Dendritic cell treated with granulocyte-macrophage colony-stimulating factor and Interleukin-4, amounts not matched to agents 40 ng/mL and 50 ng/mL, for 4 days (primary cell): ENCODE results near the gene TMEM205.
"Not testable (repeated sequence)": the region's sequence is repeated elsewhere in the genome, so short reads cannot be mapped to it uniquely, and the experiment has no call there.

Source experiments
- H3K27ac Mint-ChIP-seq: one replicate; pipeline ENCODE4 v1.8.0; 2022; ENCODE audit warnings: mild to moderate bottlenecking, mixed read lengths
- H3K27me3 Mint-ChIP-seq: one replicate; pipeline ENCODE4 v1.8.0; 2022; ENCODE audit warnings: mild to moderate bottlenecking, mixed read lengths
- H3K36me3 Mint-ChIP-seq: one replicate; pipeline ENCODE4 v1.8.0; 2022; ENCODE audit warnings: low read depth, mixed read lengths
- H3K4me1 Mint-ChIP-seq: one replicate; pipeline ENCODE4 v1.8.0; 2022; ENCODE audit warnings: low read depth, mixed read lengths
- H3K4me3 Mint-ChIP-seq: one replicate; pipeline ENCODE4 v1.8.0; 2022; ENCODE audit warnings: mild to moderate bottlenecking, moderate library complexity, mixed read lengths
- H3K9me3 Mint-ChIP-seq: one replicate; pipeline ENCODE4 v1.8.0; 2022; ENCODE audit warnings: mixed read lengths
- intact Hi-C: fragments of 100-400 bp; cut with micrococcal nuclease; formaldehyde crosslinking; loops from one replicate; pipeline ENCODE4 v1.15.0; 2022

TMEM205 gene

DNA sequence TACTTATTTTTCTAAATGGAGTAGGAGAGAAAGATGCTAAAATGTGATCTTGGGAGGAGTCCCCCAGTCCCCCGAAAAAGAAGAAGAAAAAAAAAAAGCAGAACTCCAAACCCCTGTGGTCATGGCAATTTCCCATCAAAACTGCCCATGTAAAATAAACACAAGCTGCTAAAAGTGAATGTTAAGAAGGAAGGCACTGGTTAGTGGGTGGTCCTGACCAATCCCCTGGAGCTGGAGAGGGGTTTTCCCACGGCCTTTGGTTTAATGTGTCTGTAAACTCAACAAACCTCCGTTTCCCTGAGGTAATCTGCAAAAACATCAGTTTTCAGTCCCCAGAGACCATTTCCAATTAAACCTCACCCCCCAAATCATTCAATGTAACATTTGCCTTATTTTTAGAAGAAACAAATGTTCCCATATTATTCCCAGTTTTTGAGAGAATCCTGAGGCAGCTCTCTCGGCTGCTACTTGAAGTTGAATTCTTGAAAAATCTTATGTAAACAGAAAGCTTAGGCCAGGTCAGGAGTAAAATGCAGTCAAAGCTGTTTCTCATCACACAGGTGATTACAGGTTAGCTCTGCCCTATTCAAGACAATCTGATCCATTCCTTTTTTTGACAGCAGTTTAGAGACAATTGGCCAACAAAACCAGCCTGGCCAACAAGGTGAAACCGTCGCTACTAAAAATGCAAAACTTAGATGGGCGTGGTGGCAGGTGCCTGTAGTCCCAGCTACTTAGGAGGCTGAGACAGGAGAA lies 23.6 kb downstream of the TMEM205 start:
- Mint-ChIP-seq H3K27me3 (no peaks in the 10 kb centered on the region), H3K9me3 (no peaks in the 10 kb centered on the region), H3K27ac (peak overlapping the region; percentile 80), H3K4me3 (peak overlapping the region; percentile 13), H3K36me3 (peaks cover 18% of the 10 kb centered on the region), H3K4me1 (peaks cover 81% of the 10 kb centered on the region)
- intact Hi-C loops = no loop called here

- peaks cover 89% of the 10 kb centered on the region for H3K4me1 Mint-ChIP-seq
- H3K27ac Mint-ChIP-seq = peak overlapping the region; percentile 80
- no peaks in the 10 kb centered on the region for H3K9me3 Mint-ChIP-seq
- peak overlapping the region; percentile 64 for H3K4me3 Mint-ChIP-seq
- H3K27me3 Mint-ChIP-seq = no peaks in the 10 kb centered on the region
- intact Hi-C loops = no loop called here
- H3K36me3 Mint-ChIP-seq = peaks cover 9% of the 10 kb centered on the region
Observed at GRCh38 chr19:11321191-11322126, 24.6 kb downstream of the TMEM205 start.

DNA sequence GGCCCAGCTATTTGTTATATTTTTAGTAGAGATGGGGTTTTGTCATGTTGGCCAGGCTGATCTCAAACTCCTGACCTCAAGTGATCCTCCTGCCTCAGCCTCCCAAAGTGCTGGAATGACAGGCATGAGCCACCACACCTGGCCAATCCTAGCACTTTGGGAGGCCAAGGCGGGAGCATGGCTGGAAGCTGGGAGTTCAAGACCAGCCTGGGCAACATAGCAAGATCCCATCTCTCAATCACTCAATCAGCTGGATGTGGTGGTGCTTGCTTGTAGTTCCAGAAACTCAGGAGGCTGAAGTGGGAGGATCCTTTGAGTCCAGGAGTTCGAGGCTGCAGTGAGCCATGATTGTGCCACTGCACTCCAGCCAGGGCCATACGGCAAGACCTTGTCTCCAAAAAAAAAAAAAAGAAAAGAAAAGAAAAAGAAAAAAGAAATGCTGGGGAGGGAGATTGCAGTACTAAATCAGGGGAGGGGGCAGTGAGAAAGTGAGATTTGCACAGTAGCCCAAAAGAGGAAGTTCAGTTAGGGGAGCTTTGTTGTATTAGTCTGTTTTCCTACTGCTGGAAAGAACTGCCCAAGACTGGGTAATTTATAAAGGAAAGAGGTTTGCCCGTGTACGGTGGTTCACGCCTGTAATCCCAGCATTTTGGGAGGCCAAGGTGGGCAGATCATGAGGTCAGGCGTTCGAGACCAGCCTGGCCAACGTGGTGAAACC lies 25.6 kb downstream of the TMEM205 start:
- Mint-ChIP-seq H3K4me1 (peaks cover 94% of the 10 kb centered on the region), H3K27ac (peak overlapping the region; percentile 80), H3K4me3 (peak overlapping the region; percentile 64)
- intact Hi-C loops, H3K36me3 Mint-ChIP-seq, H3K27me3 Mint-ChIP-seq, H3K9me3 Mint-ChIP-seq: not testable (repeated sequence)

- Mint-ChIP-seq H3K27ac (no peak overlapping the region), H3K36me3 (peaks cover 6% of the 10 kb centered on the region), H3K27me3 (no peaks in the 10 kb centered on the region), H3K9me3 (no peaks in the 10 kb centered on the region), H3K4me1 (peaks cover 13% of the 10 kb centered on the region), H3K4me3 (no peak overlapping the region)
- intact Hi-C loops = no loop called here
Observed at GRCh38 chr19:11306337-11306736, 39.7 kb downstream of the TMEM205 start.

- intact Hi-C loops = no loop called here
- H3K4me1 Mint-ChIP-seq = peaks cover 25% of the 10 kb centered on the region
Observed at GRCh38 chr19:11304936-11305335, 41.1 kb downstream of the TMEM205 start.

GRCh38 chr19:11300811-11301120 lies 45.3 kb downstream of the TMEM205 start:
- Mint-ChIP-seq H3K27me3 (no peaks in the 10 kb centered on the region), H3K27ac (no peak overlapping the region), H3K36me3 (no peaks in the 10 kb centered on the region), H3K9me3 (no peaks in the 10 kb centered on the region), H3K4me1 (peaks cover 42% of the 10 kb centered on the region), H3K4me3 (no peak overlapping the region)
- intact Hi-C loops = no loop called here

More at GRCh38 chr19:11304936-11305335, 41.1 kb downstream of the TMEM205 start:
- Mint-ChIP-seq H3K4me3 (no peak overlapping the region), H3K27me3 (no peaks in the 10 kb centered on the region), H3K9me3 (no peaks in the 10 kb centered on the region), H3K36me3 (peaks cover 3% of the 10 kb centered on the region), H3K27ac (no peak overlapping the region)

GRCh38 chr19:11299946-11300810 lies 45.9 kb downstream of the TMEM205 start:
- Mint-ChIP-seq H3K27me3 (no peaks in the 10 kb centered on the region), H3K36me3 (no peaks in the 10 kb centered on the region), H3K4me1 (peaks cover 48% of the 10 kb centered on the region), H3K9me3 (no peaks in the 10 kb centered on the region), H3K4me3 (no peak overlapping the region), H3K27ac (no peak overlapping the region)
- intact Hi-C loops = no loop called here

DNA sequence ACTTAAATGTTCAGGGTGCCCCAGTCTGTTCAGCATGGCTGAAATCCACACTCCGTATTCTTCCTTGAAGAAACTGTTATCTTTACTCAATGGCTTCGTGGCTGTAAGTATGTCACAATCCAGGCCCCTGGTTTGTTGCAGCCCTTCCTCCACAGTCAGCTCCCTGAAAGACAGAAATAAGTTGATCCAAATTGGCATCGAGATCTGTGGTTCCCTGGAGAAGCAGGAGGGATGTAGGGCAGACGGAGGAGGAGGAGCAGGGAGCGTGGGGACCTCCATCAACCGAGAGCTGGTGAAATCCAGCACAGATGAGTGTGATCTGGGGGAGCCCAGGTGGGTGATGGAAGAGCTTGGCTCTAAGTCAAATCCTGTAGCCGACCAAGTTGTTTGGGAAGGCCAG lies 49.8 kb downstream of the TMEM205 start:
- Mint-ChIP-seq H3K4me1 (peaks cover 63% of the 10 kb centered on the region), H3K9me3 (no peaks in the 10 kb centered on the region), H3K27ac (peak overlapping the region; percentile 35), H3K36me3 (no peaks in the 10 kb centered on the region), H3K4me3 (no peak overlapping the region), H3K27me3 (no peaks in the 10 kb centered on the region)
- intact Hi-C loops = no loop called here

- Mint-ChIP-seq H3K4me3 (no peak within 1 kb of the TSS), H3K27me3 (no peaks in the 10 kb centered on the region), H3K27ac (peak within 1 kb of the TSS; percentile 35), H3K36me3 (no peaks in the 10 kb centered on the region), H3K9me3 (no peaks in the 10 kb centered on the region), H3K4me1 (peaks cover 62% of the 10 kb centered on the region)
- intact Hi-C loops = no loop called here
Observed at GRCh38 chr19:11295665-11296245, 50.3 kb downstream of the TMEM205 start, which contains the start of gene TSPAN16. Gene TSPAN16, plus strand, starts transcription at chr19:11296160. Its CDS starts 138 bp downstream, at chr19:11296298.

DNA sequence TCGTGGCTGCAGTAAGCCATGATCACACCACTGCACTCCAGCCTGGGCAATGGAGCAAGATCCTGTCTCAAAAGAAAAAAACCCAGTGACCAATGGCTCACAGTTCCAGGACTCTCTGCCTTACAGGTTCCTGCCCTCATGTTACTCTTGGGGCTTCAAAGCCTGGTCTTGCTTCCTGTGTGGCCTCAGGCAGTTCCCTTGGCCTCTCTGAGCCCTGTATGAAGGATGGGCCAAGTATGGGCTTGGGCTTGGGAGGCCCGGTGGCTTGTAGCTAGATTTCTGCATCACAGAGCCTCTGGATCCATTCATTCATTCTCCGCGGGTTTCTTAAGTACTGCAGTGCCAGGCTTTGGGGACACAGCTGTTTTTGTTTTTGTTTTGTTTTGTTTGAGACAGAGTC lies 50.9 kb downstream of the TMEM205 start:
- H3K4me3 Mint-ChIP-seq = no peak overlapping the region

GRCh38 chr19:11293433-11294389 lies 52.4 kb downstream of the TMEM205 start:
- peak overlapping the region; percentile 61 for H3K4me3 Mint-ChIP-seq
- H3K4me1 Mint-ChIP-seq = peaks cover 53% of the 10 kb centered on the region
- peak overlapping the region; percentile 48 for H3K27ac Mint-ChIP-seq
- intact Hi-C loops = loop anchor here (2.0 to 5.0 kb wide), 4 partner anchors 49 to 144 kb away; partner anchors contain the start of genes ODAD3, PRKCSH and SWSAP1
- peaks cover 4% of the 10 kb centered on the region for H3K27me3 Mint-ChIP-seq
- no peaks in the 10 kb centered on the region for H3K36me3 Mint-ChIP-seq
- no peaks in the 10 kb centered on the region for H3K9me3 Mint-ChIP-seq

More for the DNA sequence above, 50.9 kb downstream of the TMEM205 start:
- H3K27ac Mint-ChIP-seq = no peak overlapping the region
- intact Hi-C loops = no loop called here
- H3K9me3 Mint-ChIP-seq = no peaks in the 10 kb centered on the region
- peaks cover 56% of the 10 kb centered on the region for H3K4me1 Mint-ChIP-seq
- no peaks in the 10 kb centered on the region for H3K27me3 Mint-ChIP-seq
- H3K36me3 Mint-ChIP-seq = no peaks in the 10 kb centered on the region
